ENCODE data around the gene CBLC. TPM values are rescaled to one million over a fixed set of nuclear protein-coding genes. Genes with fewer than 3 reads are reported as not detected.

CBLC gene, protein sequence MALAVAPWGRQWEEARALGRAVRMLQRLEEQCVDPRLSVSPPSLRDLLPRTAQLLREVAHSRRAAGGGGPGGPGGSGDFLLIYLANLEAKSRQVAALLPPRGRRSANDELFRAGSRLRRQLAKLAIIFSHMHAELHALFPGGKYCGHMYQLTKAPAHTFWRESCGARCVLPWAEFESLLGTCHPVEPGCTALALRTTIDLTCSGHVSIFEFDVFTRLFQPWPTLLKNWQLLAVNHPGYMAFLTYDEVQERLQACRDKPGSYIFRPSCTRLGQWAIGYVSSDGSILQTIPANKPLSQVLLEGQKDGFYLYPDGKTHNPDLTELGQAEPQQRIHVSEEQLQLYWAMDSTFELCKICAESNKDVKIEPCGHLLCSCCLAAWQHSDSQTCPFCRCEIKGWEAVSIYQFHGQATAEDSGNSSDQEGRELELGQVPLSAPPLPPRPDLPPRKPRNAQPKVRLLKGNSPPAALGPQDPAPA
- 0.13 TPM in 1 of 2 replicates, not detected in the other for total RNA-seq

DNA sequence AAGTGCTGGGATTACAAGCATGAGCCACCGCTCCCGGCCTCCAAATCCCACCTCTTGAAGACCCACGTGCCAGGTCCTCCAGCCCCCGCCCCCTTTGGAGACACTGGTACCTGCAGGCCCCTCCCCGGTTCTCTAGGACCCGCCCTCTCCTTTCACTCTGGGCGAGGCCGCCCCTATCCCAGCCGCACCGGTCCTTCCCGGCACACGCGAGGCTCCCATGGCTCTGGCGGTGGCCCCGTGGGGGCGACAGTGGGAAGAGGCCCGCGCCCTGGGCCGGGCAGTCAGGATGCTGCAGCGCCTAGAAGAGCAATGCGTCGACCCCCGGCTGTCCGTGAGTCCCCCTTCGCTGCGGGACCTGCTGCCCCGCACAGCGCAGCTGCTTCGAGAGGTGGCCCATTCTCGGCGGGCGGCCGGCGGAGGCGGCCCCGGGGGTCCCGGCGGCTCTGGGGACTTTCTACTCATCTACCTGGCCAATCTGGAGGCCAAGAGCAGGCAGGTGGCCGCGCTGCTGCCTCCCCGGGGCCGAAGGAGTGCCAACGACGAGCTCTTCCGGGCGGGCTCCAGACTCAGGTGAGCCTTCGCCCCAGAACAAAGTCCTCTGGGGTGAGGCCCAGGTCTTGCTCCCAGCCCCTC, at the start of gene CBLC:
Gene CBLC, plus strand, starts transcription at position 176 of the 633 bp plus-strand sequence. Its CDS starts 42 bp downstream, at position 218.
- no peak for DNase-seq (ENCODE audit: low read depth in 2 of 2)

DNA sequence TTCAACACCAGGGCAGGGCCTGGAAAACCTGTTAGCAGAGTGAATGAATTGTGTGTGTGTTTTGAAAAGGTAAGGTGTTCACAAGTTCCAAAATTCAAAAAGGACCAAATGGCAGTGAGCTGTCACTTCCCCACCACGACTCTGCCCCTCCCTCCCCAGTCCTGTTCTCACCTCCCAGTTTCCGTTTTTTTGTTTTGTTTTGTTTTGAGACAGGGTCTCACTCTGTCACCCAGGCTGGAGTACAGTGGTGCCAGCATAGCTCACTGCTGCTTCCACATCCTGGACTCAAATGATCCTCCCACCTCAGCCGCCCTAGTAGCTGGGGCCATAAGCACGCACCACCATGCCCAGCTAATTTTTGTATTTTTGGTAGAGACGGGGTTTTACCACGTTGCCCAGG, 49.5 kb upstream of the CBLC start:
- DNase-seq (ENCODE audit: low read depth in 2 of 2): no peak

DNA sequence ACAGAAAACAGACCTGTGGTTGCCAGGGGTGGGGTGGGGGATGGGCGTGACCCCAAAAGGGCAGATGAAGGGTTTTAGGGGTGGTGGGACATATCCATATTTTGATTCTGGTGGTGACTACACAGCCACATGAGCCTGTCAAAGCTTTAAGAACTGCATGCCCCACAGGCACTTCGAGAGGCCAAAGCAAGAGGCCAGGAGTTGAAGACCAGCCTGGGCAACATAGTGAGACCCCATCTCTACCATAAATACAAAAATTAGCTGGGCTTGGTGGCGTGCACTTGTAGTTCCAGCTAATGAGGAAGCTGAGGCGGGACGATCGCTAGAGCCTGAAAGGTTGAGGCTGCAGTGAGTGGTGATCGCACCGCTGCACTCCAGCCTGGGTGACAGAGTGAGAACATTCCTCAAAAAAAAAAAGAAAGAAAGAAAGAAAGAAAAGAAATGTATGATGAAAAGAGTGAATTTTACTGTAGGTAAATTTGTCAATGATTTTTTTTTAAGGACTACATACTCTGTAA, 48.1 kb upstream of the CBLC start:
- no peak for DNase-seq (ENCODE audit: low read depth in 2 of 2)

DNA sequence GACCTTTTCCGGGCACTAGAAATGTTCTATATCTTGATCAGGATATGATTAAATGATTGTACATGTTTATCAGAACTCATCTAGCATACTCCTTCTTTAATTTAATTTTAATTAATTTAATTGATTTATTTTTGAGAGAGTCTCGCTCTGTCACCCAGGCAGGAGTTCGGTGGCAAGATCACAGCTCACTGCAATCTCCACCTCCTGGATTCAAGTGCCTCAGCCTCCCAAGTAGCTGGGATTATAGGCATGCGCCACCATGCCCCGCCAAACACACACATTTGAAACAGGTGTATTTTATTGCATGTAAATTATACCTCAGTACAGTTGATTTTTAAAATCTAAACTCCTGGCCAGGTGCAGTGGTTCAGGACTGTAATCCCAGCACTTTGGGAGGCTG, 46.6 kb upstream of the CBLC start:
- no peak for DNase-seq (ENCODE audit: low read depth in 2 of 2)

DNA sequence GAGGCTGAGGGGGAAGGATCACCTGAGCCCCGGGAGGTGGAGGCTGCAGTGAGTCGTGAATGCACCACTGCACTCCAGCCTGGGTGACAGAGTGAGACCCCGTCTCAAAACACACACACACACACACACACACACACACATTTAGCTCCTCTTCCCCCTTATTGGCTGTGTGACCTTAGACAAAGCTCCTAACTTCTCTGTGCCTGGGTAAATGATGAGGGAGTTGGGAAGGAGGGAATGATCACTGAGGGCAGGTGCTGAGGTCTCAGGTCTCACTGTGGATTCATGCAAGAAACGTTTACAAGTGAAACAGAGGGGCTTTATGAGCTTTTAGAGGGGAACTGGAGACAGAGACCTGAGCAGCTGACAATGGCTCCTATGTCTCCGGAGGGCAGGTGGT, 46.1 kb upstream of the CBLC start:
- no peak for DNase-seq (ENCODE audit: low read depth in 2 of 2)

DNA sequence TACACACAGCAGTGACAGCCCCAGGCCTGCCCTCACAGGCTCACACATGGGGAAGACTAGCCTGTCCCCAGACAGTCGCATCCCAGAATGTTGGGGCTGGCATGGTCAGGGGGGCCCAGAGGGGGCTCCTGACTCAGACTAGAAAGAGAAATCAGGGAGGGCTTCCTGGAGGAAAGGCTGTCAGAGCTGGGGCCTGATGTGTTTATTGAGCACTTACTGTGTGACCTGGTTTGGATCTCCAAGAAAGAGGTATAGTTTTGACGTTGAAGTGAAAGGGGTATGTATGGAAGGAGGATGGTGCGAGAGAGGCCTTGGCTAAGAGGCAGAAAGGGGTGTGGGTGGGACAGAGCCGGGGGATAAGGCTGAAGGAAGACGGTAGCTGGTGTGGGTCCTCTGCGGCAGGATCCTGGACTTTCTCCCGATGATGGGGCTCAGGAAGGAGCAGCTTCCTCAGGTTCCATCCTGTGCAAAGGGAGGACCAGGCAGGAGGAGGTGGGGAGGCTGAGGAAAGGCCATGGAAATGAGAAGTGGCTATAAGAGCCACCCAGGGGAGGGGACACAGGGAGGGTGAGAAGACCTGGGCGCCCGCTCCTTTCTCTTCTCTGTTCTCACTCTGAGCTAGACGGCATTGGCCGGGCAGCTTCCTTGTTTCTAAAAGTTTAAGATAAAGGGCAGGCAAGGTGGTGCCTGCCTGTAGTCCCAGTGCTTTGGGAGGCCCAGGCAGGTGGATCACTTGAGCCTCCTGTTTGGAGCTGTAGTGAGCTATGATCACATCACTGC, 45.3 kb upstream of the CBLC start:
- no peak for DNase-seq (ENCODE audit: low read depth in 2 of 2)

DNA sequence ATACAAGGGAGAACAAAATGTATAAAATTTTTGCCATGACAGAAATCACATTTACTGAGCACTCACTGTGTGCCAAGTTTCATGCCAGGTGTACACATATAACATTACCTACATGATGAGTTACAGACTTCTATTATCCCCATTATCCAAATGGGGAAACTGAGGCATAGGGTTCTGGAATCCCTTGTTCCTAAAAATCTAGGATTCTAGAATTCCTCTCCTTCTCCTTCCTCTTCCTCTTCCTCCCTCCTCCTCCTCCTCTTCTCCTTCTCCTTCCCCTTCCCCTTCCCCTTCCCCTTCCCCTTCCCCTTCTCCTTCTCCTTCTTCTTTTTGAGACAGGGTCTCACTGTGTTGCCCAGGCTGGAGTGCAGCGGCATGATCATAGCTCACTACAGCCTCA, 43.3 kb upstream of the CBLC start:
- DNase-seq (ENCODE audit: low read depth in 2 of 2): no peak

DNA sequence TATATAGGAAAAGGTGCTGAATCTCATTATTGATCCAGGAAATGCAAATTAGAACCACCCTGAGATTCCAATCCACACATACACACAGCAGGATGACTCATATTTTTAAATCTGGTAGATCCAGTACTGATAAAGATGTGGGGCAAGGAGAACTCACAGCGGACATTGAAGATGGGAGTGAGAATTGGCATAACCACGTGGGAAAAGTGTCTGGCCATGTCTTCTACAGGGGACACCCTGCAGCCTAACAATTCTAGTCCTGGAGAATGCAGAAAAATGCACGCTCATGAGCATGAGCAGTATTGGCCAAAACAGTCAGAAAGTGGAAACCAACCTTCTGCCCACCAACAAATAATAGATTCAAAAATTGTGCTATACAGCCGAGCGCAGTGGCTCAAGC, 42.7 kb upstream of the CBLC start:
- DNase-seq (ENCODE audit: low read depth in 2 of 2): no peak

DNA sequence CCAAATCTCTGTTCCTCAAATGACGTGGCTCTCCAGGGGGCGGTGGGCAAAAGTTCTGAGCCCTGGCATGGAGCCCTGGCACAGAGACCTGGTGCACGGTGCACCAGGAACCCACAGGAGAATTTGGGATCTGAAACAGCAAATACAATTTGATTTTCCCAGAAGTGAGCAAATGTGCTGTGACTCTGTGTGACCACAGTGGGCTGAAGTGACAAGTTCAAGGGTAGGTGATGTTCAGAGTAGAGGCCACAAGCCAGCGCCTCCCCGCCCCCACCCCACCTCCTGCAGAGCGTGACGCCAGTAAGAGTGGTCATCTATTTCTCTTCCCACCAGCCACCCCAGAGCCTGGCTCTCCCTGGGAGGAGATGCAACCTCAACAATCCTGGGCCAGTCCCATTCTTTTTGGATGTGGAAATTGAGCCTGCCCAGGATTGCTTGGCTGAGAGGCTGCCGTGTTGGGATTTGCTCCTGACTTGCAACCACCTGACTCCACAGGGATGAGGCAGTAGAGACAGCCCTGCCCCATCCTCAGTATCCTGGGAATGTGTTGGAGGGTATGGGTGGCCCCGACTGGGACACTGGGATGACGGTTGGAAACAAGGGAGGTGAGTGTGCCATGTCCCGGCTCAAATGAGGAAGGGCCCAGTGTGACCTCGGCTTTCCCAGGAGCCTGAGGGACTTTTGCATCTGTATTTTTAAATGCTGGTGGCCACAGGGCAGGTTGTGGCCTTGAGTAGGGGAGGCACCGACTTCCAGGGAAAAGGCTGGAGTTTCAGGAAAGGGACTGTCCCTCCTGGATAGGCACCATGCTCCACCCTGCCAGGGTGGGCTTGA, 40.2 kb upstream of the CBLC start:
- no peak for DNase-seq (ENCODE audit: low read depth in 2 of 2)

DNA sequence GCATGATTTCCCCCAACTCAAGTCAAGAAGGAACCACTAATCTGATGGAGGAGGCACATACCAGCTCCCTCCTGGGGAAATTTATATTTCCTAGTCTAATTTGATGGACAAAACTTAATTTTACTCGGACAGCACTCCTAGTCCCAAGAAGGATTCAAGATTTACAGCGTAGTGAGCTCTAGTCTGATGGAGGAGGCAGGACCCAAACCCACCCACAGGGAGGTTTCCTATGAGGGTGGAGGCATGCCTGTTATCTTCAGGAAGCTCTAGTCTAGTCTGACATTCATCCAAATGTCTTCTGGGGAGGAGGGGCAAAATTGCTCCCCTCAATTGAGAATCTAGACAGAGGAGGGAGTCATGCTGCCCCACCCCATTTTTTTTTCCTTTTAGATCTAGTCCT, 39.6 kb upstream of the CBLC start:
- DNase-seq (ENCODE audit: low read depth in 2 of 2): no peak

DNA sequence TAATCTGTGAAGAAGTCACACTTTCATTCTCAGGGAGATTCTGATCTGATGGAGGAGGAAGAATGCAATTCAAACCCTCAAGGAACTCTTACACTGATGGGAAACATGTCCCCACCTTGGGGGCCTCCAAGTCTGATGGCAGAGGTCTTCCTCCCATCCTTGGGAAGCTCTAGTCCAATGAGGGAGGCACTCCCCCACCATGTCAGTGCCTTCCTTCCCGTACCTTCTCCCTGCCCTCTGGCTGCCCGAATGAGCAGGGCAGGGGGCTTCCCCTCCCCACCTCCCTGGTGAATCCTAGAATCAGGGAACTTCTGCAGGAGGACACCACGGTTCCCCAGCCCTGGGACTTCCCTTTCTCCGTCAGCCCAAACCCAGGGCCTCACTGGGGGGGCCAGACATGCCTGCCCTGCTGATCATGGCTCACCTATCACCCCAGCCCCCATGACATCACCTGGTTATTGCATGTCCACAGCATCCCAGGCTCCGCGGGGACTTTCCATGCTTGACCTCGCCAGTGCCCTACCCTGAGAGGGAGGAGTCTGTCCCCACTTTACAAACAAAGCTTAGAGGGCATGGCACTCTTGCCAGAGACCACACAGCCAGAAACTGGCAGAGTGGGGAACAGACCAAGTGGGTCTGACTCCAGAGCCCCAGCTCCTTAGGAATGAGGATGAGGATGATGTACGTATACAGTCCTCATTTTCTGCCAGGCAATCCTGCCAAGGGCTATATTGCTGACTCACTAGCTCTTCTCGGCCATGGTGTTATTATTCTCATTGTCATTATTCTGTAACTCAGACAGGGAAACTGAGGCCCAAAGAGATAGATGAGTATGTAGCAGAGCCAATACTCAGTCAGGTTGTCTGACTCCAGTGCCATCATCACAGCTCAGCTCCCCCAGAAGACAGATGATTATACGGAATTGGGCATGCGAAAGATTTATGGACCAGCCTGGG, 38.8 kb upstream of the CBLC start:
- DNase-seq (ENCODE audit: low read depth in 2 of 2): no peak

DNA sequence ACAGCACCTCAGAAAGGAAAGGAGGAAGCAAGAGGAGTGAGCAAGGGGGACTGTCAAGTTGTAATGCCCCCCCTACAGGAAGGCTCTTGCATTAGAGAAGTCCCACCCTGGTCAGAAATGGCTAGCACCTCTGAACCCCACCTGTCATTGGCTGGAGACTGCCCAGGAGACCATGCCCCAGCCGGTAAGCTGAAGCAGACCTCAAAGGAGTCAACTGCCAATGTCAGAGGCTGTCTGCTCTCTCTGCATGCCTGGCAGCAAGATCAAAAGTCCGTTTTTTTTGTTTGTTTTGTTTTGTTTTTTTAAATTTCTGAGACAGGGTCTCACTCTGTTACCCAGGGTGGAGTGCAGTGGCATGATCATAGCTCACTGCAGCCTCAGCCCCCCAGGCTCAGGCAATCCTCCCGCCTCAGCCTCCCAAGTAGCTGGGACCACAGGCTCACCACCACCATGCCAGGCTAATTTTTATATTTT, 37.3 kb upstream of the CBLC start:
- no peak for DNase-seq (ENCODE audit: low read depth in 2 of 2)

DNA sequence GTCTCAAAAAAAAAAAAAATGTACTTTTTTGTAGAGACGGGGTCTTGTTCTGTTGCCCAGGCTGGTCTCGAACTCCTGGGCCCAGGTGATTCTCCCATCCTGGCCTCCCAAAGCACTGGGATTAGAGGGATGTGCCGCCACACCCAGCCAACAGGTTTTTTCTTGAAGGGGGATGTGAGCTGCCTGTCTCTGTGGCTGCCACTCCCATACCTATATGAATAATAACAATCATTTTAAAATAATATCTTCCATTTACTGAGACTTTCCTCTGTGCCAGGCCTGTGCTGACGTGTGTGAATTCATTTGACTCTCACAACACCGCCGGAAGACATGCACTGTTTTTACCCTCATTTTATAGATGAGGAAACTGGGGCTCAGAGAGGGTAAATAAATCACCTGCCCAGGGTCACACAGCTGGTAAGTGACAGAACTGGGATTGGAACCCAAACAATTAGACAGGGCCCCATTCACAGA, 36.4 kb upstream of the CBLC start:
- peak in 1 of 2 donors; percentile 49 for DNase-seq (ENCODE audit: low read depth in 2 of 2)

DNA sequence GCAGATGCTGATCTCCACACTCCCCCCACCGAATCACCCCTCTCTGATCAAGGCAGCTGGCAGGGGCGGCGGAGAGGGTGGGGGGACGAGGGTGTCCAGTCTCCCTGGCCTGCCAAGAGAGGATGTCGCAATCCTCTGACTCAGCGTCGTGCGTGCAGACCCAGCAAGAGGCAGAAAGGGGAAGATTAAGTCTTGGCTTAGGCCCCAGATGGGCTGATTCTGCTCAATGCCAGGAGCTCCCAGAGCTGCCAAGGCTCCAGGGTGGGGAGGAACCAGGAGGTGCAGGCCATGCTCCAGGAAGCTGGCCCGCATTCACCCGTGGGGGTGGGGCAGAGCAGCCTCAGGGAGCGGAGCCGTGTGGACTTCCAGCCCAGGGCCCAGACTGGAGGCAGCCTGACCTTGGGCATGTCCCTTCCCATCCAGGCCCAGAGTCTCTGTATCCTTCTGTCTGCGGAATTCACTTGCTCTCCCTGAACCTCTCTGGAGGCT, 35.8 kb upstream of the CBLC start:
- peak in 1 of 2 donors; percentile 97 for DNase-seq (ENCODE audit: low read depth in 2 of 2)

DNA sequence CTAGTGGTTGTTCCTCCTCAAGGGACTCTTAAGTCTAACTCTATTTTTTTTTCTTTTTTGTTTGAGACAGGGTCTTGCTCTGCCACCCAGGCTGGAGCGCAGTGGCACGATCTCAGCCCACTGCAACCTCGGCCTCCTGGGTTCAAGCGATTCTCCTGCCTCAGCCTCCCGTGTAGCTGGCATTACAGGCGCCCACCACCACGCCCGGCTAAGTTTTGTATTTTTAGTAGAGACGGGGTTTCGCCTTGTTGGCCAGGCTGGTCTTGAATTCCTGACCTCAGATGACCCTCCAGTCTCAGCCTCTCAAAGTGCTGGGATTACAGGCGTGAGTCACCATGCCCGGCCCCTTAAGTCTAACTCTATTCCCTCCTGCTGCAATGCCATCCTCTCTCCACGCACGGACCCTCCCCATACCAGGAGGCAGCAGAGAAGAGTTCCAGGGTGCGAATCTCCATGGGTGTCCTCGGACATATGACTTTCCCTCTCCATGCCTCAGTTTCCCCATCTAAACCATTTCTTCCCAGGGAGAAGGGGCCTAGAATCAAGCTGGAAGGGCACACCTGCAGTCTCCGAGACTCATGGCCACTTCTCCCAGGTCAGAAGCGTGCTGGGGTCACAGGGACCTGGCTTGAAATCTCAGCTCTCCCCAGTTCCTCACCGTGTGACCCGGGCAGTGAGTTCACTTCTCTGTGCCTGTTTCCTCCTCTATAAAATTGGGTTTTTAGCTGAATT, 35.2 kb upstream of the CBLC start:
- DNase-seq (ENCODE audit: low read depth in 2 of 2): peak in 1 of 2 donors; percentile 41

DNA sequence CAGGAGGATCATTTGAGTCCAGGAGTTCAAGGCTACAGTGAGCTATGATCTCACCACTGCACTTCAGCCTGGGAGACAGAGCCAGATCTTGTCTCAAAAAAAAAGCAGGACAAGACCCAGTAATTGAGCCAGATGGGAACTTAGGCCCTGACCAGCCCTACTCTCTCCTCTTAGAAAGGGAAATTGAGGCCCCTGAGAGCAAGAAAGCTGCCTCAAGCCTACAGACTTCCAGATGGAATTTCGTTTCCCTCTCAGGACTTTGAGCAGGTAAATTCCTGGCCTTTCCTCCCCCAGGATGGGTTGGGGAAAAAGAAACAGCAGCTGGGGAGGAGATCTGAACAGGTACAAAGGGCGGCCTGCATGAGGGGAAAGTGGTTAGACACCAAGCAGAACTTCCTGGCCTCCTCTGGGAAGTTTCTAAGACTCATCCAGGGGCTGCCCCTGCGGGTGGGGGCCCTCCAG, 32.8 kb upstream of the CBLC start:
- no peak for DNase-seq (ENCODE audit: low read depth in 2 of 2)

DNA sequence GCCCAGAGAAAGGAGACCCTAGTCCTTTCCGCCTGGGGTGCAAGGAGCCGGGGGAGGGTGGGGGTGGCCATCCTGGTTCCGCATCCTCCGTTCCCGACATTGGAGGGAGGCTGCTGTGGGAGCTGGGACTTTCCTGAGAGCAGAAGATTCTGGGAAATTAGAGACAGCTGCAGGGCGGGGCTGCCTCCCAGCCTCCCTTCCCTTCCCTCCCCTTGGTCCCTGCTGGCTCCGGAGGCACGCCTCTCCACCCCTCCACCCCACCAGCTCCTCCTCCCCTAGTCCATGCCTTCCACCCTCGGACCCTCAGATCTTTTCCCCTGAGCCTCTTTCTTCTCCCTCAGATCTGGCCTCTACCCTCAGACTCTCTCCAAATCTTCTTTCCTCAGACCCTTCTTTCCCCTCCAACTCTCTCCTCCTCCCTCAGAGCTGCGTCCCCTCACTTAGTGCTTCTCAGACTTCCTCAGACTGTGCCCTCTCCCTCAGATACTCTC, 32.3 kb upstream of the CBLC start:
- no peak for DNase-seq (ENCODE audit: low read depth in 2 of 2)

DNA sequence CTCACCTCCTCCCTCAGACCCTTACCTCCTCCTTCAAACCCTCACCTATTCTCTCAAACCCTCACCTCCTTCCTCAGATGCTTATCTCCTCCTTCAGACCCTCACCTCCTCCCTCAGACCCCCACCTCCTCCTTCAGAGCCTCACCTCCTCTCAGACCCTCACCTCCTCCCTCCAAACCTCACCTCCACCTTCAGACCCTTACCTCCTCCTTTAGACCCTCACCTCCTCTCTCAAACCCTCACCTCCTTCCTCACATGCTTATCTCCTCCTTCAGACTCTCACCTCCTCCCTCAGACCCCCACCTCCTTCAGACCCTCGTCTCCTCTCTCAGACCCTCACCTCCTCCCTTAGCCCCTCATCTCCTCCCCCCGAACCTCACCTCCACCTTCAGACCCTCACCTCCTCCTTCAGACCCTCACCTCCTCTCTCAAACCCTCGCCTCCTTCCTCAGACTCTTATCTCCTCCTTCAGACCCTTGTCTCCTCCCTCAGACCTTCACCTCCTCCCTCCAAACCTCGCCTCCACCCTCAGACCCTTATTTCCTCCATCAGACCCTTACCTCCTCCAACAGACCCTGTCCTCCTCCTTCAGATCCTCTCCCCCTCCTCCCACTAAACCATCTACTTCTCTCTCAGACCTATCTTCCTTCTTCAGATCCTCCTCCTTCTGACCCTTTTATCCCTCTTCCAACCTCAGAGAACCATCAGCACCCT, 31.6 kb upstream of the CBLC start:
- no peak for DNase-seq (ENCODE audit: low read depth in 2 of 2)

Measured in dermis microvascular lymphatic vessel endothelial cell (primary cell).